Liver (tissue), 3 donors: ENCODE data around the gene PAPOLA.

Experiments used
- CTCF ChIP-seq: fragments of 150-350 bp; IDR thresholded peaks from 2 replicates; pipeline ENCODE4 v1.5.1; 2017; ENCODE audit warnings: improper control_type of control experiment, low read depth, low read length; ENCODE audit not compliant: missing input control
- EGR1 ChIP-seq, 2 donors: IDR thresholded peaks; 2 replicates each; pipeline ENCODE4 v1.6.1; 2016 to 2018; ENCODE audit warnings: antibody characterized with exemption in 2 of 2, low read depth in 2 of 2
- FOXA1 ChIP-seq: IDR thresholded peaks from 2 replicates; pipeline ENCODE4 v1.6.1; 2016; ENCODE audit warnings: antibody characterized with exemption
- GABPA ChIP-seq, 2 donors: IDR thresholded peaks in 1 of 2; conservative IDR thresholded peaks in 1 of 2; 2 replicates each; pipeline ENCODE4 v1.6.1; 2016; ENCODE audit warnings: antibody characterized with exemption in 2 of 2, mild to moderate bottlenecking in 1 of 2, moderate library complexity in 1 of 2
- JUND ChIP-seq, 2 donors: IDR thresholded peaks; 2 replicates each; pipeline ENCODE4 v1.6.1; 2016; ENCODE audit warnings: antibody characterized with exemption in 2 of 2
- MAX ChIP-seq: IDR thresholded peaks from 2 replicates; pipeline ENCODE4 v1.6.1; 2016; ENCODE audit warnings: antibody characterized with exemption
- NR2F2 ChIP-seq: IDR thresholded peaks from 2 replicates; pipeline ENCODE4 v1.6.1; 2016; ENCODE audit warnings: antibody characterized with exemption
- RAD21 ChIP-seq, 2 donors: IDR thresholded peaks; 2 replicates each; pipeline ENCODE4 v1.6.1; 2016; ENCODE audit warnings: antibody characterized with exemption in 2 of 2, mild to moderate bottlenecking in 2 of 2
- REST ChIP-seq: IDR thresholded peaks from 2 replicates; pipeline ENCODE4 v1.6.1; 2016; ENCODE audit warnings: antibody characterized with exemption, mild to moderate bottlenecking
- TAF1 ChIP-seq: conservative IDR thresholded peaks from 2 replicates; pipeline ENCODE4 v1.6.1; 2016; ENCODE audit warnings: antibody characterized with exemption, mild to moderate bottlenecking
- YY1 ChIP-seq: IDR thresholded peaks from 2 replicates; pipeline ENCODE4 v1.6.1; 2016; ENCODE audit warnings: antibody characterized with exemption, mild to moderate bottlenecking
- ZBTB33 ChIP-seq: IDR thresholded peaks from 2 replicates; pipeline ENCODE4 v1.6.1; 2016; ENCODE audit warnings: antibody characterized with exemption
- donor health status: healthy.
- donor health status: healthy.

- no peak for TF ChIP-seq CTCF
- TF ChIP-seq GABPA (IDR thresholded peaks at IDR 0.05 in 1 of 2, conservative IDR thresholded peaks at IDR 0.05 in 1 of 2), result no peak
- no peak for TF ChIP-seq MAX
- no peak for TF ChIP-seq TAF1
- no peak for TF ChIP-seq ZBTB33
- no peak for TF ChIP-seq JUND (IDR thresholded peaks at IDR 0.05)
- TF ChIP-seq FOXA1, result no peak
- TF ChIP-seq NR2F2, result no peak
- no peak for TF ChIP-seq RAD21 (IDR thresholded peaks at IDR 0.05)
- no peak for TF ChIP-seq YY1
- TF ChIP-seq EGR1 (IDR thresholded peaks at IDR 0.05; ENCODE audit: low read depth in 2 of 2), result no peak
- TF ChIP-seq REST, result no peak
Observed at GRCh38 chr14:96579855-96580254, 77.7 kb downstream of the PAPOLA start.
